BJ (cell line): ENCODE results near the gene PVALB. TPM values are rescaled to one million over a fixed set of nuclear protein-coding genes. Genes with fewer than 3 reads are reported as not detected.

ENCODE experiments used
- CTCF ChIA-PET: fragments of 350-600 bp; formaldehyde crosslinking; extraction: SDS; loops from one replicate; lab custom pipeline; 2021; ENCODE audit warnings: antibody characterized with exemption, inconsistent platforms; lab: Yijun Ruan, JAX
- POLR2A ChIA-PET: fragments of 300-600 bp; sonication (Branson Sonifier 250); formaldehyde crosslinking; extraction: SDS; loops from one replicate; lab custom pipeline; 2021; ENCODE audit warnings: antibody characterized with exemption; lab: Charles Lee
- DNase-seq: peaks from one replicate; pipeline ENCODE4 v3.0.0-alpha.2; 2011; ENCODE audit warnings: low read depth
- H3K27me3 ChIP-seq: 2 replicates; pipeline ENCODE4 v1.6.0; 2011; ENCODE audit warnings: low read length; ENCODE audit not compliant: control insufficient read depth, insufficient read depth
- H3K36me3 ChIP-seq: 2 replicates; pipeline ENCODE4 v1.5.1; 2011; ENCODE audit warnings: low read length; ENCODE audit not compliant: control insufficient read depth, insufficient read depth
- H3K4me3 ChIP-seq: 2 replicates; pipeline ENCODE4 v1.5.1; 2011; ENCODE audit warnings: low read depth, mild to moderate bottlenecking, control low read depth, low read length
- polyA plus RNA-seq: library from polyadenylated mRNA; depleted of rRNA; stranded (reverse); fragments of >200 nt; gene quantifications from 2 replicates; pipeline ENCODE4 v1.2.3, GENCODE V29; 2011
- TF ChIP-seq, protein P1 (sequence below): IDR thresholded peaks from 2 replicates; pipeline ENCODE4 v1.5.1; 2011; ENCODE audit warnings: low read depth, mild to moderate bottlenecking, control low read depth, inconsistent platforms, low read length, moderate library complexity; ENCODE audit not compliant: insufficient read depth

PVALB gene
- polyA plus RNA-seq, 1 experiment: not detected

DNA sequence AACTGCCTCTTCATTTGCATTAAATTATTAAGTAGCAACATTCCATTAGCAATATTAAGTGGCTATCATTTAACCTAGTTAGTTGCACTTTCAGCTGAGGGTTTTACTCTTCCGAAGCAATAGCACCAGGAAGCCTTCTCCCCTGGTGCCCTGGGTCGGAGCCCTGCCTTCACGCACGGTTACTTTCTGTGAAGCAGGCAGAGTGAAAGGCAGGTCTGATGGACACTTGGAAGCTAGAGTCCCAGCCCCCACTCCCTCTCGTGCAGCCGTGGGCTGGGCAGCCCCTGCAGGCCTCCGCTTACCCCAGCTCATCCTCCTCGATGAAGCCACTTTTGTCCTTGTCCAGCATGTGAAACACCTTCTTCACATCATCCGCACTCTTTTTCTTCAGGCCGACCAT lies 2.0 kb downstream of the PVALB start:
- ChIA-PET POLR2A (no interaction called here), CTCF (interaction anchor here (1.1 kb wide), 1 partner anchor 33 kb away, joined by 3 read pairs; no protein-coding TSS in a partner anchor)
- TF ChIP-seq, protein P1, sequence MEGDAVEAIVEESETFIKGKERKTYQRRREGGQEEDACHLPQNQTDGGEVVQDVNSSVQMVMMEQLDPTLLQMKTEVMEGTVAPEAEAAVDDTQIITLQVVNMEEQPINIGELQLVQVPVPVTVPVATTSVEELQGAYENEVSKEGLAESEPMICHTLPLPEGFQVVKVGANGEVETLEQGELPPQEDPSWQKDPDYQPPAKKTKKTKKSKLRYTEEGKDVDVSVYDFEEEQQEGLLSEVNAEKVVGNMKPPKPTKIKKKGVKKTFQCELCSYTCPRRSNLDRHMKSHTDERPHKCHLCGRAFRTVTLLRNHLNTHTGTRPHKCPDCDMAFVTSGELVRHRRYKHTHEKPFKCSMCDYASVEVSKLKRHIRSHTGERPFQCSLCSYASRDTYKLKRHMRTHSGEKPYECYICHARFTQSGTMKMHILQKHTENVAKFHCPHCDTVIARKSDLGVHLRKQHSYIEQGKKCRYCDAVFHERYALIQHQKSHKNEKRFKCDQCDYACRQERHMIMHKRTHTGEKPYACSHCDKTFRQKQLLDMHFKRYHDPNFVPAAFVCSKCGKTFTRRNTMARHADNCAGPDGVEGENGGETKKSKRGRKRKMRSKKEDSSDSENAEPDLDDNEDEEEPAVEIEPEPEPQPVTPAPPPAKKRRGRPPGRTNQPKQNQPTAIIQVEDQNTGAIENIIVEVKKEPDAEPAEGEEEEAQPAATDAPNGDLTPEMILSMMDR: no peak
- H3K4me3 ChIP-seq: no peak overlapping the region
- no peaks in the 10 kb centered on the region for H3K36me3 ChIP-seq
- H3K27me3 ChIP-seq: peaks cover 63% of the 10 kb centered on the region
- no peak for DNase-seq

DNA sequence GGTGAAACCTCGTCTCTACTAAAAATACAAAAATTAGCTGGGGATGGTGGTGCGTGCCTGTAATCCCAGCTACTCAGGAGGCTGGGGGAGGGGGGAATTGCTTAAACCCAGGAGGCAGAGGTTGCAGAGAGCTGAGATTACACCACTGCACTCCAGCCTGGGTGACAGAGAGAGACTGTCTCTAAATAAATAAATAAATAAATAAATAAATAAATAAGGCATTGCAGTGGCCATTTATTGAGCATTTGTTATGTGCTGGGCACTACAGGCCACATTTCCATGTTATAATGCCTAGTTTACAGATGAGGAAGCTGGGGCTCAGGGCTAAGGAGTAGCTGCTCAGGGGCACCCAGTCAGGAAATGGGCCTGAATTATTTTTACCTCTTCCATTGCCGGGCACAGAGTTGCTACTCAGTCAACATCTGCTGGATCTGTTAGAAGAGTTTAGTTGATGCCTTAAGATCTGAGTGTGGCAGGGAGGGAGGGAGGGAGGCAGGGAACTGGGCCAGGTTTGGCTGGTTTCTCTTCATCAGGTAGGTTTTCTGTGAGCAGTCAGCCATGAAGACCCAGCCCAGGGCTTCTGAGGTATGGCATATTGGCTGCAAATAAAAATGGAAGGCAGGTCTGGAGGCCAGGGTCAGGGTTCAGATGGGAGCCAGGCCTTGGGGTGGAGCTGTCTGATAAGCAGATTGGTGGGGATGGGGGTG lies 5.6 kb downstream of the PVALB start:
- peaks cover 53% of the 10 kb centered on the region for H3K27me3 ChIP-seq

DNA sequence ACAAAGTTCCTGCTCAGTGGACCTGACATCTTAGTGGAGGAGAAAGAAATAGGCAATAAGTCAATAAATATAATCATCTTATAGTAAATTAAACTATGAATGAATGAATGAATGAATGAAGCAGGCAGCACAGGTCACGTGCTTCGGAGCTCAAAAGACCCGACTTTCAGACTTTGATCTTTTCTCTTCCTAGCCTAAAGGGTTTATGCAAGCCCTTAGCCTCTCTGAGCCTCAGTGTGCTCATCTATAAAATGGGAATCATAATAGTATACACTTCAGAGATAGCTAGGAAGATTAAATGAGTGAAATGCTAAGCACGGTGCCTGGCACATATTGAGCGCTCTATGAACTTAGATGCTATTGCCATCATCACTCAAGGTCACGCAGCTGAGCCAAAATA lies 7.5 kb downstream of the PVALB start:
- ChIA-PET CTCF (interaction anchor here (0.6 to 1.4 kb wide), 3 partner anchors 11 to 271 kb away, joined by 3 to 5 read pairs (median 3); no protein-coding TSS in a partner anchor), POLR2A (no interaction called here)
- H3K36me3 ChIP-seq: no peaks in the 10 kb centered on the region
- peaks cover 40% of the 10 kb centered on the region for H3K27me3 ChIP-seq
- DNase-seq: no peak
- H3K4me3 ChIP-seq: no peak overlapping the region
- TF ChIP-seq, protein P1: no peak

More for the DNA sequence above, 5.6 kb downstream of the PVALB start:
- Histone ChIP-seq H3K36me3 (no peaks in the 10 kb centered on the region), H3K4me3 (no peak overlapping the region)
- DNase-seq: no peak
- POLR2A ChIA-PET: no interaction called here
- CTCF ChIA-PET: interaction anchor here (0.6 to 1.5 kb wide), 2 partner anchors 29 to 42 kb away, joined by 3 to 4 read pairs; no protein-coding TSS in a partner anchor
- TF ChIP-seq, protein P1: no peak

DNA sequence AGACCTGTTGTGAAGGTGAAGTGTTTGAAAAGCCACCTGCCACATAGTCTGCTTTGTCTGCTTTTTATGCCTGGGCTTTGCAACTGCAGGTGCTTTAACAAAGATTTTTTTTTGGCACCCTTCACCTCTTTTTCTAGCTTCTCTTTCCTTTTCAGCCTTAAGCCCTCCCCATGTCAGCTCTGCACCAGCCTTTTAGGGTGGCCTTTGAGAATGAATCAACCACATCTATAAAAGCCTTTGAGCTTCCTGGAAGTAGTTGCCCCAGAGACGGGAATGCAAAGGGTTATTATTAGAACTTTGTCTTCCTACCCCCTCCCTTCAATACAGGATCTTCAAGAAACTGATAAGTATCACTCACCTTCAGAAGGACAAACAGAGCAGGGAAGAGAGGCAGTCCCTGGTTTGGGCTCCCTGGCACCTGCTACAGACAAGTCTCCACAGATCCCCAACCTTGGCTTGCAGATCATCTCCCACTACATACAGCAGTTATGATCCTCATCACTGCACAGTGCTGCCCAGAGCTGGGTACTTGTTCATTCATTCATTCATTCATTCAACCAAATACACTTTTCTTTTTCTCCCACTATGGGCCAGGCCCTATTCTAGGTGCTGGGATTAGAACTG lies 8.0 kb downstream of the PVALB start:
- no peak overlapping the region for H3K4me3 ChIP-seq
- TF ChIP-seq, protein P1: no peak
- ChIA-PET POLR2A (no interaction called here), CTCF (interaction anchor here (0.6 to 1.4 kb wide), 4 partner anchors 11 to 271 kb away, joined by 3 to 5 read pairs (median 3); no protein-coding TSS in a partner anchor)
- peaks cover 38% of the 10 kb centered on the region for H3K27me3 ChIP-seq
- no peak for DNase-seq
- no peaks in the 10 kb centered on the region for H3K36me3 ChIP-seq

DNA sequence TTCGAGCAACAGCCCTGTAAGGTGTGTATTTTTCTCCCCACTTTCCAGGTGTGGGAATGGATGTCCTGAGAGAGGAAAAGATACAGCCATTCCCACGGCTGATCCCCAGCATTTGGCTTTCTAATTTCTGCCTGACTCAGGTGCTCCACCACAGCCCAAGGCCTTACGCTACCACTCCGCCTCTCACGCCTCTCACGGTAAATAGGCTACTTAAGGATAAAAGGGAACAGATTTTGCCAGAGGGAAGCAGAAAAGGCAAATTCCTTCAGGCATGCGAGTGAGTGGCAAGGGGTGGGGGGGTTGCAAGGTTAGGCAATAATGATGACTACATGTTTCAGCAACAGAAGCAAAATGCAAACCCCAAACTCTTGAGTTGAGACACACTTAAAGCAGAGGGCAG lies 9.2 kb downstream of the PVALB start:
- TF ChIP-seq, protein P1: no peak
- Histone ChIP-seq H3K4me3 (no peak overlapping the region), H3K27me3 (peaks cover 29% of the 10 kb centered on the region), H3K36me3 (no peaks in the 10 kb centered on the region)
- POLR2A ChIA-PET: no interaction called here
- DNase-seq: no peak
- CTCF ChIA-PET: no interaction called here
